SK-N-SH (cell line): ENCODE data around the gene GALNT16.

Experiments
- EP300 ChIP-seq, 2 experiments: IDR thresholded peaks; 2 replicates each; pipeline versions ENCODE4 v1.4.0 to v1.6.1; 2012; ENCODE audit warnings: borderline replicate concordance in 1 of 2, low read depth in 1 of 2, low read length in 1 of 2
- FOSL2 ChIP-seq: IDR thresholded peaks from 2 replicates; pipeline ENCODE4 v1.4.0; 2012; ENCODE audit warnings: low read depth, mild to moderate bottlenecking, moderate library complexity, borderline replicate concordance
- FOXM1 ChIP-seq: IDR thresholded peaks from 2 replicates; pipeline ENCODE4 v1.4.0; 2012; ENCODE audit warnings: low read depth, mild to moderate bottlenecking
- GABPA ChIP-seq: IDR thresholded peaks from 2 replicates; pipeline ENCODE4 v1.4.0; 2012; ENCODE audit warnings: low read depth, mild to moderate bottlenecking
- MXI1 ChIP-seq: IDR thresholded peaks from 2 replicates; pipeline ENCODE4 v1.6.1; 2012; ENCODE audit warnings: mild to moderate bottlenecking, low read depth, low read length, improper control_type of control experiment
- NRF1 ChIP-seq: IDR thresholded peaks from 2 replicates; pipeline ENCODE4 v1.6.1; 2012; ENCODE audit warnings: low read depth, mild to moderate bottlenecking, low read length
- POLR2AphosphoS5 ChIP-seq: IDR thresholded peaks from 2 replicates; pipeline ENCODE4 v1.6.1; 2012; ENCODE audit warnings: low read depth, low read length
- RAD21 ChIP-seq: IDR thresholded peaks from 2 replicates; pipeline ENCODE4 v1.6.1; 2012; ENCODE audit warnings: mild to moderate bottlenecking, low read length
- RCOR1 ChIP-seq: fragments of 150-350 bp; IDR thresholded peaks from 2 replicates; pipeline ENCODE4 v1.6.1; 2017; ENCODE audit warnings: antibody characterized with exemption, low read length
- TAF1 ChIP-seq: IDR thresholded peaks from 2 replicates; pipeline ENCODE4 v1.6.1; 2012; ENCODE audit warnings: low read depth, mild to moderate bottlenecking, low read length, moderate library complexity, borderline replicate concordance
- TF ChIP-seq, protein P1 (sequence below): fragments of 200-600 bp; sonication (generic); IDR thresholded peaks from 2 replicates; pipeline ENCODE4 v1.6.1; 2017; ENCODE audit warnings: antibody characterized with exemption, mild to moderate bottlenecking, moderate library complexity
- TF ChIP-seq, protein P2 (sequence below): IDR thresholded peaks from 2 replicates; pipeline ENCODE4; 2012

DNA sequence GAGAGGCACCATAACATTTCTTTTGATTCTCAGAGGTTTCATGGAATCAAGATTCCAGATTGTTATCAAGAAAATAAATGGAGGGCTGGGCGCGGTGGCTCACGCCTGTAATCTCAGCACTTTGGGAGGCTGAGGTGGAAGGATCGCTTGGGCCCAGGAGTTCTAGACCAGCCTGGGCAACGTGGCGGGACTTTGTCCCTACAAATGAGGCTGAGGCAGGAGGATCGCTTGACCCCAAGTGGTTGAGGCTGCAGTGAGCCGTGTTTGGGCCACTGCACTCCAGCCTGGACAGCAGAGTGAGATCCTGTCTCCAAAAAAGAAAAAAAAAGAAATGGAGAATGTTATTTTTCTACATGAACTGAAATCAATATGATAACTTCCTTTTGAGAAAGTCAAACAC, 139.8 kb downstream of the GALNT16 start:
- TF ChIP-seq, protein P1, sequence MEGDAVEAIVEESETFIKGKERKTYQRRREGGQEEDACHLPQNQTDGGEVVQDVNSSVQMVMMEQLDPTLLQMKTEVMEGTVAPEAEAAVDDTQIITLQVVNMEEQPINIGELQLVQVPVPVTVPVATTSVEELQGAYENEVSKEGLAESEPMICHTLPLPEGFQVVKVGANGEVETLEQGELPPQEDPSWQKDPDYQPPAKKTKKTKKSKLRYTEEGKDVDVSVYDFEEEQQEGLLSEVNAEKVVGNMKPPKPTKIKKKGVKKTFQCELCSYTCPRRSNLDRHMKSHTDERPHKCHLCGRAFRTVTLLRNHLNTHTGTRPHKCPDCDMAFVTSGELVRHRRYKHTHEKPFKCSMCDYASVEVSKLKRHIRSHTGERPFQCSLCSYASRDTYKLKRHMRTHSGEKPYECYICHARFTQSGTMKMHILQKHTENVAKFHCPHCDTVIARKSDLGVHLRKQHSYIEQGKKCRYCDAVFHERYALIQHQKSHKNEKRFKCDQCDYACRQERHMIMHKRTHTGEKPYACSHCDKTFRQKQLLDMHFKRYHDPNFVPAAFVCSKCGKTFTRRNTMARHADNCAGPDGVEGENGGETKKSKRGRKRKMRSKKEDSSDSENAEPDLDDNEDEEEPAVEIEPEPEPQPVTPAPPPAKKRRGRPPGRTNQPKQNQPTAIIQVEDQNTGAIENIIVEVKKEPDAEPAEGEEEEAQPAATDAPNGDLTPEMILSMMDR = no peak
- TF ChIP-seq GABPA (no peak), TAF1 (no peak), MXI1 (no peak), RAD21 (no peak), POLR2AphosphoS5 (no peak), NRF1 (no peak), FOSL2 (no peak), EP300 (IDR thresholded peaks at IDR 0.05; ENCODE audit: borderline replicate concordance in 1 of 2, low read depth in 1 of 2, low read length in 1 of 2) (no peak), FOXM1 (no peak), RCOR1 (no peak)
- TF ChIP-seq, protein P2, sequence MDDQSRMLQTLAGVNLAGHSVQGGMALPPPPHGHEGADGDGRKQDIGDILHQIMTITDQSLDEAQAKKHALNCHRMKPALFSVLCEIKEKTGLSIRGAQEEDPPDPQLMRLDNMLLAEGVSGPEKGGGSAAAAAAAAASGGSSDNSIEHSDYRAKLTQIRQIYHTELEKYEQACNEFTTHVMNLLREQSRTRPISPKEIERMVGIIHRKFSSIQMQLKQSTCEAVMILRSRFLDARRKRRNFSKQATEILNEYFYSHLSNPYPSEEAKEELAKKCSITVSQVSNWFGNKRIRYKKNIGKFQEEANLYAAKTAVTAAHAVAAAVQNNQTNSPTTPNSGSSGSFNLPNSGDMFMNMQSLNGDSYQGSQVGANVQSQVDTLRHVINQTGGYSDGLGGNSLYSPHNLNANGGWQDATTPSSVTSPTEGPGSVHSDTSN = no peak
